Stimulated activated naive CD8-positive, alpha-beta T cell treated with anti-CD3 and anti-CD28 coated beads, Interleukin-15, Interleukin-2, amounts not matched to agents 100 ng/mL and 50 ng/mL, for 24 hours (primary cell): ENCODE results near the gene DNAH1.
"Not testable (repeated sequence)": the region's sequence is repeated elsewhere in the genome, so short reads cannot be mapped to it uniquely, and the experiment has no call there.

Experiments used
- H3K27ac Mint-ChIP-seq: one replicate; pipeline ENCODE4 v1.8.0; 2021; ENCODE audit warnings: mild to moderate bottlenecking, mixed read lengths
- H3K27me3 Mint-ChIP-seq: one replicate; pipeline ENCODE4 v1.8.0; 2021; ENCODE audit warnings: mixed read lengths
- H3K36me3 Mint-ChIP-seq: one replicate; pipeline ENCODE4 v1.8.0; 2021; ENCODE audit warnings: low read depth, mixed read lengths
- H3K4me1 Mint-ChIP-seq: one replicate; pipeline ENCODE4 v1.8.0; 2021; ENCODE audit warnings: low read depth, mixed read lengths
- H3K4me3 Mint-ChIP-seq: one replicate; pipeline ENCODE4 v1.8.0; 2021; ENCODE audit warnings: mild to moderate bottlenecking, mixed read lengths
- H3K9me3 Mint-ChIP-seq: one replicate; pipeline ENCODE4 v1.8.0; 2021; ENCODE audit warnings: mixed read lengths

The DNAH1 gene

DNA sequence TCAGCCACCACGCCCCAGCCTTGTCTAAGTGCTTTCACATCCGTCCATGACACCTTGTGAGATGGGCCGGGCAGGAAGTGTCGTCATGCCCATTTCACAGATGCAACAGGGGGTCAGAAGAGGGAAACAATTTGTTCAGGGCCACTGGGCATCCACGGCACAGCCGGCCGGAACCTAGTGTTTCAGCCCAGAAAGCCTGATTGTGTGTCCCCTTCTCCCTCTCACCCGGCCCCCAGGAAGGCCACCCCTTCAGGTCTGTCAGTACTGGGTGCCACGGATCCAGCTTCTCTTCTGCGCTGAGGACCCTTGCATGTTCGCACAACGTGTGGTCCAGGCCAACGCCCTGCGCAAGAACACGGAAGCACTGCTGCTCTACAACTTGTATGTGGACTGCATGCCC is 15.8 kb downstream of the DNAH1 start:
- H3K9me3 Mint-ChIP-seq: no peaks in the 10 kb centered on the region

DNA sequence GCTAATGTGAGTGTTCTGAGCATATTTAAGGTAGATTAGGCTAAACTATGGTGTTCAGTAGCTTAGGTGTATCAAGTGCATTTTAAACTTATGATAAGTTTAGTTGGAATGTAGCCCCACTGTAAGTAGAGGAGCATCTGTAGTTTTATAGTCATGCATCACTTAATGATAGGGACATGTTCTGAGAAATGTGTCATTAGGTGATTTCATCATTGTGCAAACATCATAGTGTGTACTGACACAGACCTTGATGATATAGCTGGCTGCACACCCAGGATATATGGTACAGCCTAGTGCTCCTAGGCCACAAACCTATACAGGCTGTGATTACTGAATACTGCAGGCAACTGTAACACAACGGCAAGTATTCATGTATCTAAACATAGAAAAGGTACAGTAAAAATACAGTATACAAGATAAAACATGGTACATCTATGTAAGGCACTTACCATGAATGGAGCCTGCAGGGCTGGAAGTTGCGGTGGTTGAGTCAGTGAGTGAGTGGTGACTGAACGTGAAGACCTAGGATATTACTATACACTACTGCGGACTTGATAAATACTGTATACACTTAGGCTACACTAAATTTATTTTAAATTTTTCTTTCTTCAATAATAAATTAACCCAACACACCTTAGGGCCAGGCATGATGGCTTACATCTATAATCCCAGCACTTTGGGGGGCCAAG is 17.9 kb downstream of the DNAH1 start:
- H3K36me3 Mint-ChIP-seq: peaks cover 3% of the 10 kb centered on the region
- no peak overlapping the region for H3K4me3 Mint-ChIP-seq
- no peaks in the 10 kb centered on the region for H3K4me1 Mint-ChIP-seq
- H3K27ac Mint-ChIP-seq: no peak overlapping the region
- H3K9me3 Mint-ChIP-seq: no peaks in the 10 kb centered on the region
- no peaks in the 10 kb centered on the region for H3K27me3 Mint-ChIP-seq

More for the DNA sequence above, 15.8 kb downstream of the DNAH1 start:
- no peaks in the 10 kb centered on the region for H3K4me1 Mint-ChIP-seq
- H3K27me3 Mint-ChIP-seq: no peaks in the 10 kb centered on the region
- H3K36me3 Mint-ChIP-seq: no peaks in the 10 kb centered on the region
- H3K4me3 Mint-ChIP-seq: no peak overlapping the region
- H3K27ac Mint-ChIP-seq: no peak overlapping the region

DNA sequence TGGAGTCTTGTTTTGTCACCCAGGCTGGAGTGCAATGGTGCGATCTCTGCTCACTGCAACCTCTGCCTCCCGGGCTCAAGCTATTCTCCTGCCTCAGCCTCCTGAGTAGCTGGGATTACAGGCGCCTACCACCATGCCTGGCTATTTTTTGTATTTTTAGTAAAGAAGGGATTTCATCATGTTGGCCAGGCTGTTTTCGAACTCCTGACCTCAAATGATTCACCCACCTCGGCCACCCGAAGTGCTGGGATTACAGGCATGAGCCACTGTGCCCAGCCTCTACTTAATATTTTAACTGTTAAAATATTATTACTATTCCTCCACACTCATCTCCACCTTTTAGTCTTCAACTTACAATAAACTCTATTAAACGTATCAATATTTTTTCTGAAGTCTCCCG is 22.0 kb downstream of the DNAH1 start:
- H3K9me3 Mint-ChIP-seq, H3K27me3 Mint-ChIP-seq, H3K4me1 Mint-ChIP-seq, H3K4me3 Mint-ChIP-seq, H3K27ac Mint-ChIP-seq, H3K36me3 Mint-ChIP-seq: not testable (repeated sequence)

DNA sequence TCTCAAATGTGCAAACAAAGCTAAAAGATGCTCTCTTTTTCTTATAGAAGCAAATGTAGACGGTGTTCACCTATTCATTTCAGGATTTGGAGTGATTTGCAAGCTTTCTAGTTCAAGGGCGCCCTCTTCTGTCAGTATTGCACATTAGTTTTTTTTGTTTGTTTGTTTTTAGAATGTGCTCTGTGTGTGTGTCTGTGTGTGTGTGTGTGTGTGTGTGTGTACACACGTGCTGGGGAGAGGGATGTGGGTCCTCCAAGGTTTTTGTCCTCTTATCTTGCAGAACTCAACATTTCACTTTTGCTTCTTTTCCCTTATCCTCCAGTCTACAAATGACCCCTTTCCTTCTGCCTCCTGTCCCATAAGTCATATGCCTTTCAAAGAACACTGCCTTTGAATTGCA is 23.5 kb downstream of the DNAH1 start:
- H3K27ac Mint-ChIP-seq: no peak overlapping the region
- no peaks in the 10 kb centered on the region for H3K9me3 Mint-ChIP-seq
- no peak overlapping the region for H3K4me3 Mint-ChIP-seq
- H3K4me1 Mint-ChIP-seq: no peaks in the 10 kb centered on the region
- peaks cover 3% of the 10 kb centered on the region for H3K36me3 Mint-ChIP-seq
- H3K27me3 Mint-ChIP-seq: no peaks in the 10 kb centered on the region

DNA sequence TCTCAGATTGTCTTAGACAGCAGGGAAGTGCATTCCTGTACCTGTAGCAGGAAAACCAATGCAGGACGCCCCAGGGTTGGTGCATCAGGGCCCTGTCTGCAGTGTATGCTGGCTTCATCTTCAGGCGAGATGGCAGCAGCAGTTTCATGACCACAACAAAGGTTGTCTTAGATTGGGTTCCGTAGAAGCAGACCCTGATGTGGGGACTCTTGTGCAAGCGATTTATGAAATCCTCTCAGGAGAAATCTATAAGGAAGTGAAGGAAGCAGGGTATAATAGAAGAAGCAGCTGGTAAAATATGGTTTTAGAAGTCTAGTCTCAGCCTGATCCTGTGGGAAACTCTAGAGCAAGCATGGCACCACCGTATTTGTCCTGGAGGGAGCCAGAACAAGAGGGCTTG is 25.0 kb downstream of the DNAH1 start:
- Mint-ChIP-seq H3K9me3 (no peaks in the 10 kb centered on the region), H3K4me3 (no peak overlapping the region), H3K36me3 (peaks cover 3% of the 10 kb centered on the region), H3K27me3 (no peaks in the 10 kb centered on the region), H3K27ac (no peak overlapping the region), H3K4me1 (no peaks in the 10 kb centered on the region)

DNA sequence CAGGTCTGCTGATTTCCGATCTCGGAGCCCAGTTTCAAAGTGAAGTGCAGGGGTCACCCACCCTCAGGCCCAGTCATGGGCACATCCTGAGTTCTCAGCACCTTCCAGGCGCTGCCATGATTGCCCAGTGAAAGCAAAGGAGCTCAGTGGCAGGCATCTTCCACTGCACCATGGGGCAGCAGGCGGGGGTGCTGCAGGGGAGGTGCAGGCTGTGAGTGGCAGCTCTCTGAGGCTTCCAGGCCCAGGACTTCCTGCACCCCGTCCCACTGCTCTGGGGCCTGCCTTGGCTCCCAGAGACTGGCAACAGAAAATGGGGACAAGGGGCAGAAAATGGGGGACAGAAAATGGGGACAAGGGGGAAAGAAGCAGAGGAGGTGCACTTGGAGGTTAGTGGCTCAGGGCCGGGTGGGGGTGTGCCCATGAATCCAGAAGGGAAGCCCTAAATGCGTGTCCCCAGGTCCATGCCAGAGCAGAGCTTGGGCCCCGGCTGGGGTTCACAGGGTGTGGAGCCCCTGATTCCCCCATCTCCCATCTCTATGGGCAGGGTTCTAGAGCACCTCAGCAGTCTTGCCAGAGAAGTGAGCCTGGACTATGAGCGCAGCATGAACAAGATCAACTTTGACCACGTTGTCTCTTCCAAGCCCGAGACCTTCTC is 28.0 kb downstream of the DNAH1 start:
- H3K4me1 Mint-ChIP-seq: no peaks in the 10 kb centered on the region
- H3K9me3 Mint-ChIP-seq: no peaks in the 10 kb centered on the region
- no peaks in the 10 kb centered on the region for H3K36me3 Mint-ChIP-seq
- H3K27ac Mint-ChIP-seq: no peak overlapping the region
- H3K27me3 Mint-ChIP-seq: no peaks in the 10 kb centered on the region
- H3K4me3 Mint-ChIP-seq: no peak overlapping the region

DNA sequence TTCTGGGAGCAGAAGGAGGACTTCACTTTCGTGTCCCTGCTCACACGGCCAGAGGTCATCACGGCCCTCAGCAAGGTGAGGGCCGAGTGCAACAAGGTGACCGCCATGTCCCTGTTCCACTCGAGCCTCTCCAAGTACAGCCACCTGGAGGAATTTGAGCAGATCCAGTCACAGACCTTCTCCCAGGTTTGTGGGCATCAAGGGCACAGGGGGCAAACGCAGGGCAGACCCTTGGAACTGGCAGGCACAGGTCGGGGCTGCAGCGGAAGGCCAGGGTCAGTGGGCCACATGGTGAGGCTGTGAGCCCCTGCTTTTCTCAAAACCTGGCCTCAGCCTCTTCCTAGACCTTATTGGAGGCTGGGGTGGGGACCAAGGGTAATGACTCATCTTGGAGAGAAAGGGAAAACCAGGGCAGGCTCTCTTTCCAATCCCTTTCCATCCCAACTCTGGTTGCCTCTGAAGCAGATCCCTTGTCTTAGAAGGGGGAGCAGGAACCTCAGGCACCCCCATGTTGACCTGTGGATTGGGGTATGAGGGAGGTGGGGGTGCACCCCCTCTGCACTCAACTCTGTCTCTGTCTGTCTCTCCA is 29.5 kb downstream of the DNAH1 start:
- Mint-ChIP-seq H3K4me3 (no peak overlapping the region), H3K27me3 (no peaks in the 10 kb centered on the region), H3K27ac (no peak overlapping the region), H3K36me3 (no peaks in the 10 kb centered on the region), H3K4me1 (no peaks in the 10 kb centered on the region), H3K9me3 (no peaks in the 10 kb centered on the region)

DNA sequence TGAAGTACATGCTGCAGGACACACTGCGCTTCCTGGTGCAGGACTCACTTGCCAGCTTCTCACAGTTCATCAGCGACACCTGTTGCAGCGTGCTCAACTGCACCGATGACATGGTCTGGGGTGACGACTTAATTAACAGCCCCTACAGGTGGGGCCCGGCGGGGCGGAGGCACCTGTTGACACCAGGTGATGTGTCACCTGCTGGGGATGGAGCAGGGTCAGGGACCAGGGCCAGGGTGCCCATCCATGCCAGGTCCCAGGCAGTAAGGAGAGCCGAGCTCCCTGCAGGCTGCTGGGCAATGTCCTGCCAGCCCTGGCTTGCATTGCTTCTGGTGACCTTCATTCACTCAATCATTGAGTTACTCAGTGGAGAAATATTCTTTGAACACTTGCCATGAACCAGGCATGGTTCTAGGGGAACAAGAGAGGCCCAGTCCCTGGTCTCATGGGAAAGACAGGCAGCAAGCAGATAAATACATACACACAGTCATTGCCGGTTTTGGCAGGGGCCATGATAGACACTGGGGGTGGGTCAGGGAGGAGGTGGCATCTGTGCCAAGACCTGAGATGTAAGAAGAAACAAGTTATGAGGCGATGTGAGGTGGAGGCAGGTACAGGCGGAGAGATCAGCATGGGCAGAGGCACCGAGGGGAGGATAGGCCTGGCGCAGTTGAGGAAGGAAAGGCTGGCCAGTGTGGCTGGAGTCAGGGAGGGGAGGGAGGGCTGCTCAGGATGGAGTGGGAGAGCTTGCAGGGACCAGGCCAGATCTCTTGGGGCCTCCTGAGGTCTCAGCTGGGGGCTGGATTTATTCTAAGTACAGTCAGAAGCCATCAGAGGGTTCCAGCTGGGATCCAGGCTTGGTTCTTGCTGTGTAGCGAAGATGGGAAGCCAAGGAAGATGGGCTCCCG is 30.8 kb downstream of the DNAH1 start:
- H3K36me3 Mint-ChIP-seq: no peaks in the 10 kb centered on the region
- H3K9me3 Mint-ChIP-seq: no peaks in the 10 kb centered on the region
- H3K27ac Mint-ChIP-seq: no peak overlapping the region
- no peak overlapping the region for H3K4me3 Mint-ChIP-seq
- no peaks in the 10 kb centered on the region for H3K27me3 Mint-ChIP-seq
- no peaks in the 10 kb centered on the region for H3K4me1 Mint-ChIP-seq

DNA sequence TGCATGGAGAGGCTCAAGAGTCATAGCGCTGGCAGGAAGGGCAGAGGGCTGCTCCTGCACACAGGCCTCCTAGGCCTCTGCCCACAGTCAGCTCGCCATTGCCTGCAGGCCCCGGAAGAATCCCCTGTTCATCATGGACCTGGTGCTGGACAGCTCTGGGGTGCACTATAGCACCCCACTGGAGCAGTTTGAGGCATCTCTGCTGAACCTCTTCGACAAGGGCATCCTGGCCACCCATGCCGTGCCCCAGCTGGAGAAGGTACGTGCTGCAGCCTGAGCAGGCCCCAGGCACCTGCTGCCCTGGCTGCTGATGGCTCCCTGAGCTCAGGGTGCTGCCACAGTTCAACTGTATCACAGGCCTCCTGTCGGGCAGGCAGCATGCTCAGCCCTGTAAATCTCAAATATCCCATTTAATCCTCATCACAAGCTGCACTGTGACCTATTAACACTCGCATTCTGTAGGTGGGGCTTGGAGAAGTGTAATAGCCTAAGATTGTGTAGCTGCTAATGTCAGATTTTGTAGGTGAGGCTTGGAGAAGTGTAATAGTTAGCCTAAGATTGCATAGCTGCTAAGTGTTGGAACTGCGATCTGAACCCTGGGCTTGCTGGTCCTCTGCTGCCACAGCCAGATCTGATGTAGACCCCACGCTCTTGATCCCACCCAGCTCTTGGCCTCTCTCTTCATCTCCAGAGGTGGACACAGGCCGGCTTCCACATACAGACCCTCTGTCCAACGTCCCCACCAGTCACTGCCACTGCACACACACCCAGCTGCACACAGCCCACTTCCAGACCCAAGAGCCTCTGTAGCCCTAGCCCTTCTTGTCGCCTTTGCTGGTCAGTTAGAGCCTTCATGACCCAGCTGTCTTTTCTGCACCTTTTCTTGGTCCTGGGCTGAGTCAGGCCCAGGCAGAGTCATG is 31.9 kb downstream of the DNAH1 start:
- Mint-ChIP-seq H3K36me3 (no peaks in the 10 kb centered on the region), H3K27ac (no peak overlapping the region), H3K9me3 (no peaks in the 10 kb centered on the region)

DNA sequence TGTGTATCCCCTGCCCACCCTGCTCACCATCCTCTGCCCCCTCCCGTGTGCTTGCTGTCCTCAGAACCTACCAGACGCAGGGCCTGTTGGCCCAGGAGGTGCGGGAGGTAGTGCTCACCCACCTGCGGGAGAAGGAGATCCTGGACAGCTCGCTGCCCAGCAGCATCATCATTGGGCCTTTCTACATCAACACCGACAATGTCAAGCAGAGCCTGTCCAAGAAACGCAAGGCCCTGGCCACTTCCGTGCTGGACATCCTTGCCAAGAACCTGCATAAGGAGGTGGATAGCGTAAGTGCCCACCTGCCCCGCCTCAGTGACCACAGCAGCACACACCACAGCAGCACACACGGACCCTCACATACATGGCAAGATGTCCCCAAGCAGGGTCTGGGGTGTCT is 33.0 kb downstream of the DNAH1 start:
- Mint-ChIP-seq H3K36me3 (no peaks in the 10 kb centered on the region), H3K4me3 (no peak overlapping the region), H3K27ac (no peak overlapping the region), H3K9me3 (no peaks in the 10 kb centered on the region), H3K27me3 (no peaks in the 10 kb centered on the region), H3K4me1 (no peaks in the 10 kb centered on the region)

More for the DNA sequence above, 31.9 kb downstream of the DNAH1 start:
- no peak overlapping the region for H3K4me3 Mint-ChIP-seq
- no peaks in the 10 kb centered on the region for H3K27me3 Mint-ChIP-seq
- no peaks in the 10 kb centered on the region for H3K4me1 Mint-ChIP-seq

DNA sequence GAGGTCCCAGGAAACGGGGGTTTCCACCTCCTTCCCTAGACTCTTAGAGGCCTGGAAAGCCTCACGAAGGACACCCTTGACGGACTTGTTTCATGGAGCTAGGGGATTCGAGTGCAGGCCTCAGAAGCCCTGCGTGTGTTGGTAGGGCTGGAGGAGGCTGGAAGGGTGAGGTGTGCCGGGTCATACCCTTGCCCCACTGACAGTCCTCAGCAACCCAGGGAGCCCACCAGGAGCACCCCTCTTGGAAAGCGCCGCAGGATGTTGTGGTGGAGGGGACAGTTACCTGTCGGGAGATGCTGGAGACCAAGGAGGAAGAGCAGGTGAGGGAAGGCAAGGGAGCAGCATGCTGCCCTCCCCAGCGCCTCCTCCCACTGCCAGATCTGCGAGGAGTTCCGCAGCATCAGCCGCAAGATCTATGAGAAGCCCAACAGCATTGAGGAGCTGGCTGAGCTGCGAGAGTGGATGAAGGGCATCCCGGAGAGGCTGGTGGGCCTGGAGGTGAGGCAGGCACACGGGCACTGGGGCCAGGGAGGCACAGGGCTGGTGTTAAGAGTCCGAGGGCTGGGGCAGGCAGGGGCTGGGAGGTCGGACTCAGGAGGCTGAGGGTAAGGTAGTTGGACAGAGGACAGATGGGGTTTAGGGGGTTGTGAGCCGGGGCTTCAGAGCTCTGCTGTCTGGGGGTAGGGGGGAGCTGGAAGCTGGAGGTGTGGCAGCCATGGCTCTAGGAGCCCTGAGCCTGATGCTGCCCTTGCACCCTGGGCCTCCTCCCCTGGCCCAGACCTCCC is 33.7 kb downstream of the DNAH1 start:
- no peak overlapping the region for H3K4me3 Mint-ChIP-seq
- no peaks in the 10 kb centered on the region for H3K9me3 Mint-ChIP-seq
- no peaks in the 10 kb centered on the region for H3K27me3 Mint-ChIP-seq
- H3K36me3 Mint-ChIP-seq: no peaks in the 10 kb centered on the region
- no peaks in the 10 kb centered on the region for H3K4me1 Mint-ChIP-seq
- H3K27ac Mint-ChIP-seq: no peak overlapping the region

DNA sequence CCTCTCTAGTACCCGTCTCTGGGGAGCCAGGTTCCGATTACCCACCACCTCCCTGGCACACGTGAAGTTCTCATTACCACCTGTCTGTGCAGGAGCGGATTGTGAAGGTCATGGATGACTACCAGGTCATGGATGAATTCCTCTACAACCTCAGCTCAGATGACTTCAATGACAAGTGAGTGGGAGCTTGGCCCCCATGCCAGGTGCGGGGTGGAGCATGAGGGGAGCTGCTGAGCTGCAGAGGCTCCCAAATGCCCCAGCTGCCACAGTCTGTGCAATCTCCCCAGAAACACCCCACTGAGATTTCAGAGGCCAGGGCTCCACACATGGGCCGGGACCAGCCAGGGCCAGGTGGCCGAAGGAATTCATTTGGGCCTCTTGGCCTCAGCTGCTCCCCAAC is 34.3 kb downstream of the DNAH1 start:
- Mint-ChIP-seq H3K27me3 (no peaks in the 10 kb centered on the region), H3K4me1 (no peaks in the 10 kb centered on the region), H3K4me3 (no peak overlapping the region)

DNA sequence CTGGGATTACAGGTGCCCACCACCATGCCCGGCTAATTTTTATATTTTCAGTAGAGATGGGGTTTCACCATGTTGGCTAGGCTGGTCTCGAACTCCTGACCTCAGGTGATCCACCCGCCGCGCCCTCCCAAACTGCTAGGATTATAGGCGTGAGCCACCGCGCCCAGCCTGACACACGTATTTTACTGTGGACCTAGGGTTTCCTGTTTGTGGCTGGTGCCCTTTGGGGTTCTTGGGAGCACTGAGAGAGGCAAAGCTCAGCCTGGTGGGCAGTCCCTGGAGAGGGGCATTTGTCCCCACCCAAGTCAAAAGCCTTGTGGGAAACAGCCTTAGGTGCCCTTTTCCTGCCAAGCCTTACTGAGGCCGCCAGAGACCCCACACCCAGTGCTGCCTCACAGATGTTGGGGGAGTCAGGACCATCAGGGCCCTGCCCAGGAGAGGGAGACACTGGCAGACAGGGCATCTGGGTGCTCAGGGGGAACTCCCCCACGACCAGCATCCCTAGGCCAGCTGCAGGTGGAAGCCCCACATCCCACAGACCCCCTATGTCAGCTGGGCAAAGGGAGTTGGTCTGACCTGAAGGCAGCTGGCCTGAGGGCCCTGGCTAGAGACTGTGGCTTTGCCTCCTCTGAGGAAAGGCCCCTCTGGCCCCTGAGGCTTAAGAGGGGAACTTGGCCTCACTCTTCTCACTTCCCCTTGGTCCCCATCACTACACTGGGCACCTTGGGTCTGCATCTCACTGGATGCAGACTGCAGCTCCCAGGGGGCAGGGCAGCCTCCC is 35.1 kb downstream of the DNAH1 start:
- Mint-ChIP-seq H3K4me3 (no peak overlapping the region), H3K9me3 (no peaks in the 10 kb centered on the region), H3K36me3 (no peaks in the 10 kb centered on the region), H3K27ac (no peak overlapping the region), H3K4me1 (no peaks in the 10 kb centered on the region), H3K27me3 (no peaks in the 10 kb centered on the region)

More for the DNA sequence above, 34.3 kb downstream of the DNAH1 start:
- Mint-ChIP-seq H3K36me3 (no peaks in the 10 kb centered on the region), H3K27ac (no peak overlapping the region), H3K9me3 (no peaks in the 10 kb centered on the region)
